ENCODE data around the gene GRAMD4. TPM values are rescaled to one million over a fixed set of nuclear protein-coding genes. Genes with fewer than 3 reads are reported as not detected.

Gene GRAMD4
- total RNA-seq, 1 experiment from 2014 or later, result 29.0 TPM

DNA sequence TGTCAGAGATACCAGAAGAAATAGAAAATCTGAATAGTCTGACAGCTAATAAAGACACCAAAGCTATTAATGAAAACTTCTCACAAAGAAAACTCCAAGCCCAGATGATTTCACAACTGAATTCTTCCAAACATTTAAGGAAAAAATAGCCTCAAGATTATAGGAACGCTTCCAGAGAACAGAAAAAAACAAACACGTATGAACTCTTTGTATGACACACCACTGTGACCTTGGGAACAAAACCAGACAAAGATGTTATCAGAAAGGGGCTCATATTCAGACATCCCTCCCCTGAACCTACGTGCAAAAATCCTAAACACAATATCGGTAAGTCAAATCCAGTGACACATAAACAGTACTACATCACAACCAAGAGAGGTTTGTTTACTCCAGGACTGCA, 94.4 kb downstream of the GRAMD4 start:
- Histone ChIP-seq H4K20me1 (ENCODE audit: insufficient read depth, low read depth, low read length) (peaks cover 6% of the 10 kb centered on the region; the same call in 1 of the 2 replicates), H3K9ac (ENCODE audit: low read length) (no peak overlapping the region), H3K4me1 (ENCODE audit: low read length) (no peaks in the 10 kb centered on the region), H3K27ac (ENCODE audit: low read length) (no peak overlapping the region), H3K4me2 (ENCODE audit: low read depth, low read length, poor library complexity, severe bottlenecking) (no peak overlapping the region), H2AFZ (ENCODE audit: low read length) (no peak overlapping the region), H3K79me2 (ENCODE audit: low read length) (no peaks in the 10 kb centered on the region; the same call in 1 of the 2 replicates), H3K9me2 (replicated peaks; ENCODE audit: insufficient read depth, low read length) (no peaks in the 10 kb centered on the region), H3K36me3 (ENCODE audit: insufficient read depth, low read length) (peaks cover 50% of the 10 kb centered on the region; the same call in 1 of the 2 replicates), H3K9me3 (ENCODE audit: low read length) (no peaks in the 10 kb centered on the region), H3K4me3 (ENCODE audit: low read length) (no peak overlapping the region), H3K27me3 (ENCODE audit: low read length) (no peaks in the 10 kb centered on the region)
- no peak for DNase-seq

DNA sequence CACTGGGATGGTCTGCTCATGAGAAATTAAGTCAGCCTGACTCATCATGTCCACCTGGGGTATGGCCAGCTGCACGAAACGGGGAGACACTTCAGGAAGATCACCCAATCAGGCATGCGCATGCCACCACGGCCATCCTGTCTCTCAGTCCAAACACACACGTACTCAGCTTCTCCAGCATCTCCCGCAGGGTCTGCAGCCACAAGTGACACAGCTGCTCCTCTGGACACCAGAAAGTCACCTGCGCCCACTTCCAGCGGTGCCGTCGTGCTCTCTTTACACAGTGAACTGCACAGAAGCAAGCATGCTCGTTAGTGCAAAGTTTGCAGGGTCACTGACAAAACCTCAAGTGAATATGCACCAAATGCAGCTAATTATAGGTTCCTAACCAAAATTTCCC, 99.7 kb downstream of the GRAMD4 start:
- peaks cover 6% of the 10 kb centered on the region; the same call in 1 of the 2 replicates for H4K20me1 ChIP-seq (ENCODE audit: insufficient read depth, low read depth, low read length)

DNA sequence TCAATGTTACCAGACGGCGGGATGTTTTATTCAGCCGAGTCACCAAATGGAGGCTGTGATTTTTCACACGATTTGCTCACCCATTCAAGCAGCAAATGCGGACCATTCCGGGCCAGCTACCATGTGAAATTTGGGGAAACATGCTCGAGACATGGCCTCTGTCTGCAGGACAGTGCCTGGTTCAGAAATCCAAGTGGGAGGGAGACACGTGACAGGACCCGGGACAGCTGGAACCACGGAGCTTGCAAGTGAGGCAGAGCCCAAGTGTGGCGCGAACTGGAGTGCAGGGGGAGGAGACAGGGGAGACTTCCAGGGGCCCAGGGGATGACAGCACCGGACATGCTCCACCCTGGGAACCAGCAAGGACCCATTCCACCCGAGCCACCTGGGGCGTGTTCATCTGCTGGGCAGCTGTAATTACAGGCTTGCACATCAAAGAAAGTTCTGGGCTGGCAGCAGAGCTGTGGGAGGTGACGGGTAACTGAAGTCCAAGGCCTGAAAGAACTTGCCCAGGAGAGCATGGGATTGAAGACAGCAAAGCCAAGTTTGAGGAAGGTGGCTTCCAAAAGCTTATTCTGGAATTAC, 101.4 kb downstream of the GRAMD4 start:
- Histone ChIP-seq H3K27me3 (ENCODE audit: low read length) (no peaks in the 10 kb centered on the region), H3K4me1 (ENCODE audit: low read length) (no peaks in the 10 kb centered on the region), H3K36me3 (ENCODE audit: insufficient read depth, low read length) (peaks cover 13% of the 10 kb centered on the region), H3K9me2 (replicated peaks; ENCODE audit: insufficient read depth, low read length) (no peaks in the 10 kb centered on the region), H3K27ac (ENCODE audit: low read length) (no peak overlapping the region), H3K4me2 (ENCODE audit: low read depth, low read length, poor library complexity, severe bottlenecking) (no peak overlapping the region), H4K20me1 (ENCODE audit: insufficient read depth, low read depth, low read length) (peaks cover 13% of the 10 kb centered on the region; the same call in 1 of the 2 replicates), H3K79me2 (ENCODE audit: low read length) (peaks cover 30% of the 10 kb centered on the region), H3K4me3 (ENCODE audit: low read length) (no peak overlapping the region), H3K9me3 (ENCODE audit: low read length) (no peaks in the 10 kb centered on the region), H3K9ac (ENCODE audit: low read length) (no peak overlapping the region), H2AFZ (ENCODE audit: low read length) (no peak overlapping the region)
- no peak for DNase-seq

More for the DNA sequence above, 99.7 kb downstream of the GRAMD4 start:
- Histone ChIP-seq H3K4me3 (ENCODE audit: low read length) (no peak overlapping the region), H3K27me3 (ENCODE audit: low read length) (no peaks in the 10 kb centered on the region), H3K27ac (ENCODE audit: low read length) (no peak overlapping the region), H3K9me3 (ENCODE audit: low read length) (no peaks in the 10 kb centered on the region), H3K9me2 (replicated peaks; ENCODE audit: insufficient read depth, low read length) (no peaks in the 10 kb centered on the region), H3K36me3 (ENCODE audit: insufficient read depth, low read length) (peaks cover 13% of the 10 kb centered on the region), H3K9ac (ENCODE audit: low read length) (no peak overlapping the region), H2AFZ (ENCODE audit: low read length) (no peak overlapping the region), H3K79me2 (ENCODE audit: low read length) (peaks cover 14% of the 10 kb centered on the region; the same call in 1 of the 2 replicates), H3K4me1 (ENCODE audit: low read length) (no peaks in the 10 kb centered on the region), H3K4me2 (ENCODE audit: low read depth, low read length, poor library complexity, severe bottlenecking) (no peak overlapping the region)
- no peak for DNase-seq

DNA sequence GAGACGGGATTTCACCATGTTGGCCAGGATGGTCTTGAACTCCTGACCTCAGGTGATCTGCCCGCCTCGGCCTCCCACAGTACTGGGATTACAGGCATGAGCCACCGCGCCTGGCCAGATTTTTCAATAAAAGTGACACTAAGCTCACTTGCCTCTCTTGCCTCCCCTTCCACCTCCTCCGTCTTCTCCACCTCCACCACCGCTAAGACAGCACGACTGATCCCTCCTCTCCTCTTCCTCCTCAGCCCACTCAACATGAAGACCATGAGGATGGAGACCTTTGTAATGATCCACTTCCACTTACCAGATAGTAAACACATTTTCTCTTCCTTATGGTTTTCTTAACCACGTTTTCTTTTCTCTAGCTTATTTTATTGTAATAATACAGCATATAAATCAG, 103.7 kb downstream of the GRAMD4 start:
- Histone ChIP-seq H3K4me3 (ENCODE audit: low read length) (no peak overlapping the region), H3K9ac (ENCODE audit: low read length) (no peak overlapping the region), H3K27ac (ENCODE audit: low read length) (no peak overlapping the region), H4K20me1 (ENCODE audit: insufficient read depth, low read depth, low read length) (peaks cover 7% of the 10 kb centered on the region; the same call in 1 of the 2 replicates), H3K4me1 (ENCODE audit: low read length) (peaks cover 19% of the 10 kb centered on the region), H3K36me3 (ENCODE audit: insufficient read depth, low read length) (no peaks in the 10 kb centered on the region; the same call in none of the 2 replicates), H2AFZ (ENCODE audit: low read length) (no peak overlapping the region), H3K9me2 (replicated peaks; ENCODE audit: insufficient read depth, low read length) (no peaks in the 10 kb centered on the region), H3K4me2 (ENCODE audit: low read depth, low read length, poor library complexity, severe bottlenecking) (no peak overlapping the region), H3K79me2 (ENCODE audit: low read length) (peaks cover 53% of the 10 kb centered on the region), H3K9me3 (ENCODE audit: low read length) (no peaks in the 10 kb centered on the region), H3K27me3 (ENCODE audit: low read length) (no peaks in the 10 kb centered on the region)
- DNase-seq, result no peak

DNA sequence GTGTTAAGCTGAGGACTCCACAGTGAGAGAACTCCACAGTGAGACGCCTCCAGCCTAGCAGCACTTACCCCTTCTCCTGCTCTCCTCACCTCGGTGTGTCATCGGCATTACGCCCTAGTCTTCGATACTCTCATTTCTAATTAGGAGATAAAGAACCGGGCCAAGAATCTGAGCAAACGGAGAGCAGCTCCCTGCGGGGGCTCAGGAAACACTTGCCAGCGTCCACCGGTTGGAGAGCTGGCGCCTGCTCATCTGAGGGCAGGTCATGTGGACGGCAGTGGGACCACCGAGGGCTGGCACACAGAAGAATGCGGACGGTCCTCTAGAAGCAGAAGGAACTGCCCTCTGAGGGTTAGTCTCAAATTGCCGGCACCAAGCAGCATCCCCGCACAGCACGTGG, 104.9 kb downstream of the GRAMD4 start:
- Histone ChIP-seq H2AFZ (ENCODE audit: low read length) (no peak overlapping the region), H3K4me2 (ENCODE audit: low read depth, low read length, poor library complexity, severe bottlenecking) (no peak overlapping the region), H3K4me1 (ENCODE audit: low read length) (peaks cover 23% of the 10 kb centered on the region), H3K36me3 (ENCODE audit: insufficient read depth, low read length) (no peaks in the 10 kb centered on the region; the same call in none of the 2 replicates), H4K20me1 (ENCODE audit: insufficient read depth, low read depth, low read length) (peaks cover 7% of the 10 kb centered on the region; the same call in 1 of the 2 replicates), H3K79me2 (ENCODE audit: low read length) (peaks cover 64% of the 10 kb centered on the region), H3K9me2 (replicated peaks; ENCODE audit: insufficient read depth, low read length) (no peaks in the 10 kb centered on the region), H3K27ac (ENCODE audit: low read length) (no peak overlapping the region), H3K9me3 (ENCODE audit: low read length) (no peaks in the 10 kb centered on the region), H3K9ac (ENCODE audit: low read length) (no peak overlapping the region), H3K27me3 (ENCODE audit: low read length) (no peaks in the 10 kb centered on the region), H3K4me3 (ENCODE audit: low read length) (no peak overlapping the region)
- DNase-seq, result no peak

DNA sequence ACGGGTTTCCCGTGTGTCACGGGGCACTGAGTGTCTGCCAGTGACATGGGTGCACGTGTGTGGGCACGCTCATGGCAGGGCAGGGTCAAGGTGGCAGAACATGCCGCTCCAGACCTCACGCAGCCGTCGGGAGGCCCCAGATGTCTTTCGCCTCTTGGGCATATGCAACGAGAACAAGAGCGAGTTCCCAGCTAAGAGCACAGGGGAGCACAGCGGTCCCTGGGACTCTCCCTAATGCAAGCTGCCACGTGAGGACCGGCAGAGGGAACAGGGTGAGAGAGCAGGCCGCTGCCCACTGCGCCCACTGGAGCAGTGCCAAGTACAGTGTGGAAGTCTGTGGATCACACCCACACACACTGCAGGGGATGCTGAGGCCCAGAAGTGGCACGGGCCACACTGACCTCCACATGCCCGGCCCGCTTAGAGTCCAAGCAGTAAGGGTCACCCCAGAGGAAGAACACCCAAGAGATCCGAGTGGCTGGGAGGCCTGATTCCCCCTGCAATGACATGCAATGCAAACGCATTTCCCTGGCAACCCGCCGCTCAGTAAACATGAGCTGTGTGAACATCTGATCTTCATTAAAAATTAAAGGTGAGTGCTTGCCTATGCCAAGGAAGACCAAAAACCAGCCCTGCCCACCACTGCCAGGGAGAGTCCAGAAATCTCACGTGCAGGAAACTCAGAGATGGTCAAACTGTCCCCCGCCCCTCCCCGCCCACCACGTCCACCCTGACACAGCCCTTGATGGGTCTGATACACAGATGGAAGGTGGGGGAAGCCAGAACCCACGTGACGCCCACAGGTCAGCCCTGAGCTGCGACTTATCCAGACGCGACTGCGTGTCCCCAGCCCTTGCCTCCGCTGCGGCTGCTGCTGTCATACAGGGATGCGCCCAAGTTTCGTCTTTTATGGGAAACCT, 106.1 kb downstream of the GRAMD4 start:
- H3K4me2 ChIP-seq (ENCODE audit: low read depth, low read length, poor library complexity, severe bottlenecking), result no peak overlapping the region
- no peak overlapping the region for H3K4me3 ChIP-seq (ENCODE audit: low read length)
- H2AFZ ChIP-seq (ENCODE audit: low read length), result no peak overlapping the region
- no peaks in the 10 kb centered on the region for H3K27me3 ChIP-seq (ENCODE audit: low read length)
- H3K9ac ChIP-seq (ENCODE audit: low read length), result no peak overlapping the region
- peaks cover 32% of the 10 kb centered on the region for H3K4me1 ChIP-seq (ENCODE audit: low read length)
- peaks cover 76% of the 10 kb centered on the region for H3K79me2 ChIP-seq (ENCODE audit: low read length)
- DNase-seq, result no peak
- H4K20me1 ChIP-seq (ENCODE audit: insufficient read depth, low read depth, low read length), result peaks cover 7% of the 10 kb centered on the region; the same call in 1 of the 2 replicates
- no peak overlapping the region for H3K27ac ChIP-seq (ENCODE audit: low read length)
- H3K36me3 ChIP-seq (ENCODE audit: insufficient read depth, low read length), result no peaks in the 10 kb centered on the region; the same call in none of the 2 replicates
- no peaks in the 10 kb centered on the region for H3K9me2 ChIP-seq (replicated peaks; ENCODE audit: insufficient read depth, low read length)
- H3K9me3 ChIP-seq (ENCODE audit: low read length), result no peaks in the 10 kb centered on the region

DNA sequence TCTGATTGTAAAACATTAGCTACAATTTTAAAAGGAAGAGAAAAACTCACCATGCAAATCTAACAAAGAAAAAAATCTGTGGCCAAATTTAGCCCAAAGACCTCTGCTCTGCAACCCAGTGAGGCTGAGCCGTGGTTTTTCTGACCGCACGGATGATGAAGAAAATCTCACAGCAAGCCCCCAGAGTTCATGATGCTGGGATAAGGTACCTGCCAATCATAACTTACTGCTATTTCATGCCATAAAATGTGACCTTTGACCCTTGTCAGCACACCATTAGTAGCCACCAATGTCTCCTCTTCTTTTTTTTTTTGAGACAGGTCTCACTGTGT, 106.8 kb downstream of the GRAMD4 start:
- H3K27me3 ChIP-seq (ENCODE audit: low read length), result no peaks in the 10 kb centered on the region
- peaks cover 32% of the 10 kb centered on the region for H3K4me1 ChIP-seq (ENCODE audit: low read length)
- no peak overlapping the region for H3K4me2 ChIP-seq (ENCODE audit: low read depth, low read length, poor library complexity, severe bottlenecking)
- no peaks in the 10 kb centered on the region for H3K9me3 ChIP-seq (ENCODE audit: low read length)
- H3K27ac ChIP-seq (ENCODE audit: low read length), result no peak overlapping the region
- no peak for DNase-seq
- H3K4me3 ChIP-seq (ENCODE audit: low read length), result no peak overlapping the region
- no peaks in the 10 kb centered on the region; the same call in none of the 2 replicates for H3K36me3 ChIP-seq (ENCODE audit: insufficient read depth, low read length)
- H3K9me2 ChIP-seq (replicated peaks; ENCODE audit: insufficient read depth, low read length), result no peaks in the 10 kb centered on the region
- H2AFZ ChIP-seq (ENCODE audit: low read length), result no peak overlapping the region
- H3K9ac ChIP-seq (ENCODE audit: low read length), result no peak overlapping the region
- H4K20me1 ChIP-seq (ENCODE audit: insufficient read depth, low read depth, low read length), result peaks cover 7% of the 10 kb centered on the region; the same call in 1 of the 2 replicates
- H3K79me2 ChIP-seq (ENCODE audit: low read length), result peaks cover 80% of the 10 kb centered on the region

DNA sequence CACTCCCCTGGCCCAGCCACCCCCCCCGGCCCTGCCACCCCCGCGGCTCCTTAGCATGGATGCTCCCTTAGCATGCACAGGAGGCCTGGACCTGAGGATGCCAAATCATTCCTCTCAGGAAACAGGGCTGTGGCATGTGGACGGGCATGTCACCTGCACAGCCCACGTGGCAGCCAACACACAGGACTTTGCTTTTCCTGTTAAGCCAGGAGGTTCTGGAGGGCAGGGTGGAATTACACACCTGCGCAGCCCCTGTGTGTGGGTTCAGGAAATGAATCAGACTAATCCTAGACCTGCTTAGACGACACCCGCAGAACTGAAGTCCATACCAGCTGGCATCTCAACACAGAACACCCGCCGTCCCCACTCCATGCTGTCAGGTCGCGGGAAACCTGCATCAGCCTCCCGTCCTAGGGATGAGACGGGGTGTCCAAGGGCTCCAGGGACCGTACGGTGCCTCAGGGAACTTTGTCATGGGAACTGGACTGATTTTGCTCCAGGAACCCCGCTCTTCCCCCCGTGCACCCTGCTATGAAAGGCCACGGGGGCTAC, 107.7 kb downstream of the GRAMD4 start:
- H3K36me3 ChIP-seq (ENCODE audit: insufficient read depth, low read length), result no peaks in the 10 kb centered on the region; the same call in 1 of the 2 replicates
- H3K4me1 ChIP-seq (ENCODE audit: low read length), result peaks cover 34% of the 10 kb centered on the region
- no peaks in the 10 kb centered on the region for H3K9me2 ChIP-seq (replicated peaks; ENCODE audit: insufficient read depth, low read length)
- peaks cover 88% of the 10 kb centered on the region for H3K79me2 ChIP-seq (ENCODE audit: low read length)
- peaks cover 7% of the 10 kb centered on the region; the same call in 1 of the 2 replicates for H4K20me1 ChIP-seq (ENCODE audit: insufficient read depth, low read depth, low read length)
- no peak for DNase-seq
- H3K27ac ChIP-seq (ENCODE audit: low read length), result no peak overlapping the region
- no peak overlapping the region for H2AFZ ChIP-seq (ENCODE audit: low read length)
- H3K27me3 ChIP-seq (ENCODE audit: low read length), result no peaks in the 10 kb centered on the region
- no peak overlapping the region for H3K9ac ChIP-seq (ENCODE audit: low read length)
- H3K9me3 ChIP-seq (ENCODE audit: low read length), result no peaks in the 10 kb centered on the region
- no peak overlapping the region for H3K4me2 ChIP-seq (ENCODE audit: low read depth, low read length, poor library complexity, severe bottlenecking)
- H3K4me3 ChIP-seq (ENCODE audit: low read length), result no peak overlapping the region
